Liver (tissue), 3 donors: ENCODE measurements around the gene AP1M2.

Source experiments
- CTCF ChIP-seq: fragments of 150-350 bp; IDR thresholded peaks from 2 replicates; pipeline ENCODE4 v1.5.1; 2017; ENCODE audit warnings: improper control_type of control experiment, low read depth, low read length; ENCODE audit not compliant: missing input control
- EGR1 ChIP-seq, 2 donors: IDR thresholded peaks; 2 replicates each; pipeline ENCODE4 v1.6.1; 2016 to 2018; ENCODE audit warnings: antibody characterized with exemption in 2 of 2, low read depth in 2 of 2
- JUND ChIP-seq, 2 donors: IDR thresholded peaks; 2 replicates each; pipeline ENCODE4 v1.6.1; 2016; ENCODE audit warnings: antibody characterized with exemption in 2 of 2
- donor health status: healthy.
- donor health status: healthy.

GRCh38 chr19:10551698-10552301 lies 35.3 kb downstream of the AP1M2 start:
- TF ChIP-seq CTCF (peak; percentile 23), EGR1 (IDR thresholded peaks at IDR 0.05; ENCODE audit: low read depth in 2 of 2) (no peak), JUND (IDR thresholded peaks at IDR 0.05) (no peak)
